ENCODE measurements around the gene TGFA.

Gene TGFA

DNA sequence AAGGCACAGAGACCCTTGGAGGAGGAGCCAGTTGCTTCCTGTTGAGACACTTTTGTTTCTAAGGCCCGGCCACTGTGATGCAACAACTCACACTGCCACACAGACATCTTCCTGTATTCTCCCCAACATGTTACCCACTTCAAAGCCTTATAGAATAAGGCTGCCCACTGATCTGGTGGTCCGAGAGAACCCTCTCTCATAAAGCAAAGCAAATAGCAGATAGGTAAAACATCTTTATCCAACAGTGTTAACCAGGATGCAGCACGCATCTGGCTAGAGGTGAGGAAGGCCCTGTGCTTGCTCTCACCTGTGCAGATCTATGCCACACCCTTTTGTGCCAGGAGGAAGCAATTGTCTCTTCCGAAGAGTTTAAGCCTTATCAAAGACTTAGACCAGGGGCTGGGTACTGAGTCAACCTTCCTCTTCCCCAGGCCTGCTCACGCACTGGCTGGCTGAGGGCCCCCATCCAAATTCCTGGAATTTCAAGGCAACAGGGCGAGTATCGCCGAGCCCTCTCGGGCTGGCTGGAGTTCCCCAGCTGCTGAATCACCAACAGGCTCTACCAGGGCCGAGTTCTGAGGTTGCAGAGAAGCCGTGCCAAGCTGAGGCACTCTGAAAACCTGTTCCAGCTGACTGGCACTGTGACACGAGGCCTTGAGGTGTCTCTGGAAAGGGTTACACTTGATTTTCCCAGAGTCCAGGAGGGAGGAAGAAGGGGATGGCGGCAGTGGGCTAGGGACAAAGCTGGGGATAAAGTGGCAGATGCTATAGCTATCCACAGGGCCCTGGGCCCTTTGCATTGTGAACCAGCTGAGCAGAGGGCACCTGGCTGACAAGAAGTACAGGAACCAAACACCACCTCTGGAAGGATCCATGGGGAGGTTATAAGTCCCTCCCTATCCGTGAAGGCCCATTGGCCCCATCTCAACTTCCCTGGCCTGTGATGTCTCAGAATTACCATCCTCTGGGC, 29.3 kb downstream of the TGFA start (continued):
- TF ChIP-seq, protein P1, sequence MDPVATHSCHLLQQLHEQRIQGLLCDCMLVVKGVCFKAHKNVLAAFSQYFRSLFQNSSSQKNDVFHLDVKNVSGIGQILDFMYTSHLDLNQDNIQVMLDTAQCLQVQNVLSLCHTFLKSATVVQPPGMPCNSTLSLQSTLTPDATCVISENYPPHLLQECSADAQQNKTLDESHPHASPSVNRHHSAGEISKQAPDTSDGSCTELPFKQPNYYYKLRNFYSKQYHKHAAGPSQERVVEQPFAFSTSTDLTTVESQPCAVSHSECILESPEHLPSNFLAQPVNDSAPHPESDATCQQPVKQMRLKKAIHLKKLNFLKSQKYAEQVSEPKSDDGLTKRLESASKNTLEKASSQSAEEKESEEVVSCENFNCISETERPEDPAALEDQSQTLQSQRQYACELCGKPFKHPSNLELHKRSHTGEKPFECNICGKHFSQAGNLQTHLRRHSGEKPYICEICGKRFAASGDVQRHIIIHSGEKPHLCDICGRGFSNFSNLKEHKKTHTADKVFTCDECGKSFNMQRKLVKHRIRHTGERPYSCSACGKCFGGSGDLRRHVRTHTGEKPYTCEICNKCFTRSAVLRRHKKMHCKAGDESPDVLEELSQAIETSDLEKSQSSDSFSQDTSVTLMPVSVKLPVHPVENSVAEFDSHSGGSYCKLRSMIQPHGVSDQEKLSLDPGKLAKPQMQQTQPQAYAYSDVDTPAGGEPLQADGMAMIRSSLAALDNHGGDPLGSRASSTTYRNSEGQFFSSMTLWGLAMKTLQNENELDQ (tag by site-specific recombination; IDR thresholded peaks at IDR 0.05; ENCODE audit: low read depth): no peak

DNA sequence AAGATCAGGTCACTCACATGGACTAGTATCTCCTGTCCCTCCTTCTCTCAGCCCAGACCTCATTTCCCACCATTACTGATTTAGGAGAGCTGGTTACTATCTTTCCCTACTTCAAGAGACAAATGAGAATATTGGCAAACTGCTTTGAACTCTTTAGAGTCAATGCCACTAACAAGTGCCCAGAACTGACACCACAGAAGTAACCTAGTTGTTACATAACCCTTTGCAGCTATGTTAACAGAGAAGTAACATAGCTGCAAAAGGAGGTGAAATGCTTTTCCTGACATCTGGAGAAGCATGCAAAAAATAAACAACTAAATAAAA, 30.0 kb downstream of the TGFA start:
- CTCF ChIA-PET: interaction anchor here (0.5 to 0.6 kb wide), 2 partner anchors 151 to 195 kb away, joined by 3 read pairs; no protein-coding TSS in a partner anchor

More for the DNA sequence above, 30.0 kb downstream of the TGFA start:
- no peak overlapping the region for H3K27ac ChIP-seq (ENCODE audit: extremely low read depth, low read depth, low read length)
- H3K36me3 ChIP-seq (ENCODE audit: control insufficient read depth in 2 of 2, insufficient read depth in 1 of 2, low read length in 2 of 2): no peaks in the 10 kb centered on the region
- TF ChIP-seq SP7 (tag by site-specific recombination; IDR thresholded peaks at IDR 0.05) (no peak), ZNF843 (tag by site-specific recombination; IDR thresholded peaks at IDR 0.05) (no peak), HOXD13 (CRISPR knock-in tag; IDR thresholded peaks at IDR 0.05; ENCODE audit: borderline replicate concordance) (no peak), REPIN1 (tag by site-specific recombination; IDR thresholded peaks at IDR 0.05; ENCODE audit: low read depth) (no peak), WT1 (tag by site-specific recombination; IDR thresholded peaks at IDR 0.05) (no peak), ZSCAN16 (tag by site-specific recombination; IDR thresholded peaks at IDR 0.05) (no peak), ZNF501 (tag by site-specific recombination; IDR thresholded peaks at IDR 0.05) (no peak), ZNF391 (tag by site-specific recombination; IDR thresholded peaks at IDR 0.05; ENCODE audit: borderline replicate concordance, low read depth) (no peak), ZFP3 (tag by site-specific recombination; IDR thresholded peaks at IDR 0.05; ENCODE audit: low read depth) (no peak), ZNF239 (tag by site-specific recombination; IDR thresholded peaks at IDR 0.05) (no peak), ZNF701 (tag by site-specific recombination; IDR thresholded peaks at IDR 0.05) (no peak), ZNF292 (tag by site-specific recombination; IDR thresholded peaks at IDR 0.05; ENCODE audit: borderline replicate concordance, low read depth) (no peak)
- TF ChIP-seq, protein P2, sequence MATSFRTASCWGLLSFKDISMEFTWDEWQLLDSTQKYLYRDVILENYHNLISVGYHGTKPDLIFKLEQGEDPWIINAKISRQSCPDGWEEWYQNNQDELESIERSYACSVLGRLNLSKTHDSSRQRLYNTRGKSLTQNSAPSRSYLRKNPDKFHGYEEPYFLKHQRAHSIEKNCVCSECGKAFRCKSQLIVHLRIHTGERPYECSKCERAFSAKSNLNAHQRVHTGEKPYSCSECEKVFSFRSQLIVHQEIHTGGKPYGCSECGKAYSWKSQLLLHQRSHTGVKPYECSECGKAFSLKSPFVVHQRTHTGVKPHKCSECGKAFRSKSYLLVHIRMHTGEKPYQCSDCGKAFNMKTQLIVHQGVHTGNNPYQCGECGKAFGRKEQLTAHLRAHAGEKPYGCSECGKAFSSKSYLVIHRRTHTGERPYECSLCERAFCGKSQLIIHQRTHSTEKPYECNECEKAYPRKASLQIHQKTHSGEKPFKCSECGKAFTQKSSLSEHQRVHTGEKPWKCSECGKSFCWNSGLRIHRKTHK (tag by site-specific recombination; IDR thresholded peaks at IDR 0.05): no peak
- TF ChIP-seq, protein P3, sequence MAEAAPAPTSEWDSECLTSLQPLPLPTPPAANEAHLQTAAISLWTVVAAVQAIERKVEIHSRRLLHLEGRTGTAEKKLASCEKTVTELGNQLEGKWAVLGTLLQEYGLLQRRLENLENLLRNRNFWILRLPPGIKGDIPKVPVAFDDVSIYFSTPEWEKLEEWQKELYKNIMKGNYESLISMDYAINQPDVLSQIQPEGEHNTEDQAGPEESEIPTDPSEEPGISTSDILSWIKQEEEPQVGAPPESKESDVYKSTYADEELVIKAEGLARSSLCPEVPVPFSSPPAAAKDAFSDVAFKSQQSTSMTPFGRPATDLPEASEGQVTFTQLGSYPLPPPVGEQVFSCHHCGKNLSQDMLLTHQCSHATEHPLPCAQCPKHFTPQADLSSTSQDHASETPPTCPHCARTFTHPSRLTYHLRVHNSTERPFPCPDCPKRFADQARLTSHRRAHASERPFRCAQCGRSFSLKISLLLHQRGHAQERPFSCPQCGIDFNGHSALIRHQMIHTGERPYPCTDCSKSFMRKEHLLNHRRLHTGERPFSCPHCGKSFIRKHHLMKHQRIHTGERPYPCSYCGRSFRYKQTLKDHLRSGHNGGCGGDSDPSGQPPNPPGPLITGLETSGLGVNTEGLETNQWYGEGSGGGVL (tag by site-specific recombination; IDR thresholded peaks at IDR 0.05): no peak
- TF ChIP-seq, protein P4, sequence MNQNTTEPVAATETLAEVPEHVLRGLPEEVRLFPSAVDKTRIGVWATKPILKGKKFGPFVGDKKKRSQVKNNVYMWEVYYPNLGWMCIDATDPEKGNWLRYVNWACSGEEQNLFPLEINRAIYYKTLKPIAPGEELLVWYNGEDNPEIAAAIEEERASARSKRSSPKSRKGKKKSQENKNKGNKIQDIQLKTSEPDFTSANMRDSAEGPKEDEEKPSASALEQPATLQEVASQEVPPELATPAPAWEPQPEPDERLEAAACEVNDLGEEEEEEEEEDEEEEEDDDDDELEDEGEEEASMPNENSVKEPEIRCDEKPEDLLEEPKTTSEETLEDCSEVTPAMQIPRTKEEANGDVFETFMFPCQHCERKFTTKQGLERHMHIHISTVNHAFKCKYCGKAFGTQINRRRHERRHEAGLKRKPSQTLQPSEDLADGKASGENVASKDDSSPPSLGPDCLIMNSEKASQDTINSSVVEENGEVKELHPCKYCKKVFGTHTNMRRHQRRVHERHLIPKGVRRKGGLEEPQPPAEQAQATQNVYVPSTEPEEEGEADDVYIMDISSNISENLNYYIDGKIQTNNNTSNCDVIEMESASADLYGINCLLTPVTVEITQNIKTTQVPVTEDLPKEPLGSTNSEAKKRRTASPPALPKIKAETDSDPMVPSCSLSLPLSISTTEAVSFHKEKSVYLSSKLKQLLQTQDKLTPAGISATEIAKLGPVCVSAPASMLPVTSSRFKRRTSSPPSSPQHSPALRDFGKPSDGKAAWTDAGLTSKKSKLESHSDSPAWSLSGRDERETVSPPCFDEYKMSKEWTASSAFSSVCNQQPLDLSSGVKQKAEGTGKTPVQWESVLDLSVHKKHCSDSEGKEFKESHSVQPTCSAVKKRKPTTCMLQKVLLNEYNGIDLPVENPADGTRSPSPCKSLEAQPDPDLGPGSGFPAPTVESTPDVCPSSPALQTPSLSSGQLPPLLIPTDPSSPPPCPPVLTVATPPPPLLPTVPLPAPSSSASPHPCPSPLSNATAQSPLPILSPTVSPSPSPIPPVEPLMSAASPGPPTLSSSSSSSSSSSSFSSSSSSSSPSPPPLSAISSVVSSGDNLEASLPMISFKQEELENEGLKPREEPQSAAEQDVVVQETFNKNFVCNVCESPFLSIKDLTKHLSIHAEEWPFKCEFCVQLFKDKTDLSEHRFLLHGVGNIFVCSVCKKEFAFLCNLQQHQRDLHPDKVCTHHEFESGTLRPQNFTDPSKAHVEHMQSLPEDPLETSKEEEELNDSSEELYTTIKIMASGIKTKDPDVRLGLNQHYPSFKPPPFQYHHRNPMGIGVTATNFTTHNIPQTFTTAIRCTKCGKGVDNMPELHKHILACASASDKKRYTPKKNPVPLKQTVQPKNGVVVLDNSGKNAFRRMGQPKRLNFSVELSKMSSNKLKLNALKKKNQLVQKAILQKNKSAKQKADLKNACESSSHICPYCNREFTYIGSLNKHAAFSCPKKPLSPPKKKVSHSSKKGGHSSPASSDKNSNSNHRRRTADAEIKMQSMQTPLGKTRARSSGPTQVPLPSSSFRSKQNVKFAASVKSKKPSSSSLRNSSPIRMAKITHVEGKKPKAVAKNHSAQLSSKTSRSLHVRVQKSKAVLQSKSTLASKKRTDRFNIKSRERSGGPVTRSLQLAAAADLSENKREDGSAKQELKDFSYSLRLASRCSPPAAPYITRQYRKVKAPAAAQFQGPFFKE (tag by site-specific recombination; IDR thresholded peaks at IDR 0.05; ENCODE audit: borderline replicate concordance): no peak
- H3K4me1 ChIP-seq (ENCODE audit: control insufficient read depth, insufficient read depth, low read length): no peaks in the 10 kb centered on the region
- no peak overlapping the region for H3K4me3 ChIP-seq (ENCODE audit: low read depth, low read length)
- H3K9me3 ChIP-seq (ENCODE audit: control insufficient read depth, insufficient read depth, low read depth, low read length): no peaks in the 10 kb centered on the region
- POLR2A ChIA-PET: no interaction called here

Data from HEK293 (cell line).